Measurements from ENCODE around the gene ALDH2.
A peak's percentile ranks its signal among the peaks of the same experiment; 100 is the strongest.
"Not testable (repeated sequence)": the region's sequence is repeated elsewhere in the genome, so short reads cannot be mapped to it uniquely, and the experiment has no call there.

The ALDH2 gene

DNA sequence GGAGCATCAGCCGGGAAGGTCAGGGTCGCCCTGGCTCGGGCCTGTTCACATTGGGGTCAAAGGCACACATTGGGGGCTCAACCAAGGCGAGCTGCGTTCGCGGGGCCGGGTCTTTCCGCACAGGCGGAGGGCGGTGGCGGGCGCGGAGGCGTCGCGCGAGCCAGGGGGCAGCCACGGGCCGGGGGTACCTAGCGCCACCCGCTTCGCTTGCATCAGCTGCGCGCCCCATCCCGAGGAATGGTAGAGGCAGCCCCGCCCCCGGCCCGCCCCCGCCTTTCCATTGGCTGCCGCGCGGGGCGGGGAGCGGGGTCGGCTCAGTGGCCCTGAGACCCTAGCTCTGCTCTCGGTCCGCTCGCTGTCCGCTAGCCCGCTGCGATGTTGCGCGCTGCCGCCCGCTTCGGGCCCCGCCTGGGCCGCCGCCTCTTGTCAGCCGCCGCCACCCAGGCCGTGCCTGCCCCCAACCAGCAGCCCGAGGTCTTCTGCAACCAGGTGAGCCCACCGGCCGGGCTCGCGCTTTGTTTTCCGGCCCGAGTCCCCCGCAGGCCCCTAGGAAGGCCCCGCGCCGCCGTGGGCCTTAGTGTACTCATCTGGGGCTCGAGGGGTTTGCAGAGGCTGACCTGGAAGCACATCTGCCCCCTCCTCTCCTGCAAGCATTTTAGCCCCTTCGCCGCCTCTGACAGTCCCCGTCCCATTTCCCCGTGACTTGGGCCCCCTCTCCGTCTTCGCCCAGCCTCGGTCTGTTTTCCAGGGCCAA is at the start of gene ALDH2:
TSS of gene ALDH2 (plus strand) at position 326 of the 754 bp plus-strand sequence. CDS start at position 376, 50 bp downstream.
- peak in 1 of 3 donors; percentile 27 for DNase-seq (ENCODE audit: low read depth in 3 of 3)

DNA sequence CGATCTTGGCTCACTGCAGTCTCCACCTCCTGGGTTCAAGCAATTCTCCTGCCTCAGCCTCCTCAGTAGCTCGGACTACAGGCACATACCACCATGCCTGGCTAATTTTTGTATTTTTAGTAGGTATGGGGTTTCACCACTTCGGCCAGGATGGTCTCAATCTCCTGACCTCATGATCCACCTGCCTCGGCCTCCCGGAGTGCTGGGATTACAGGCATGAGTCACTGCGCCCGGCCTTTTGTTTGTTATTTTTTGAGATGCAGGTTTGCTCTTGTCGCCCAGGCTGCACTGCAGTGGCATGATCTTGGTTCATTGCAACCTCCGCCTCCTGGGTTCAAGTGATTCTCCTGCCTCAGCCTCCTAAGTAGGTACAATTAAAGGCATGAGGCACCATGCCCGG is 47.4 kb upstream of the ALDH2 start:
- DNase-seq (ENCODE audit: low read depth in 3 of 3), result not testable (repeated sequence)

DNA sequence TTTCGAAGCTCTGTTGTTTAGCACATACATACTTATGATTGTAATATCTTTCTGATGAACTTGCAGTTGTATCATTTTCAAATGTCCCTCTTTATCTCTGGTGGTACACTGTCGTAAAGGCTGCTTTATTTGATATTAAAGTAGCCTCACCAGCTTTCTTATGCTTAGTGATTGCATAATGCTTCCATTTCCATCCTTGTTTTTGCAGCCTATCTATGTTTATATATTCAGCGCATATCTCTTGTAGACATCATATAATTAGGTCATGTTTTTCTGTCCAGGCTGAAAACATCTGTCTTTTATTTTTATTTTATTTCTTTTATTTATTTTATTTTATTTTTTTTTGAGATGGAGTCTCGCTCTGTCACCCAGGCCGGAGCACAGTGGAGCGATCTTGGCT is 46.3 kb upstream of the ALDH2 start:
- no peak for DNase-seq (ENCODE audit: low read depth in 3 of 3)

DNA sequence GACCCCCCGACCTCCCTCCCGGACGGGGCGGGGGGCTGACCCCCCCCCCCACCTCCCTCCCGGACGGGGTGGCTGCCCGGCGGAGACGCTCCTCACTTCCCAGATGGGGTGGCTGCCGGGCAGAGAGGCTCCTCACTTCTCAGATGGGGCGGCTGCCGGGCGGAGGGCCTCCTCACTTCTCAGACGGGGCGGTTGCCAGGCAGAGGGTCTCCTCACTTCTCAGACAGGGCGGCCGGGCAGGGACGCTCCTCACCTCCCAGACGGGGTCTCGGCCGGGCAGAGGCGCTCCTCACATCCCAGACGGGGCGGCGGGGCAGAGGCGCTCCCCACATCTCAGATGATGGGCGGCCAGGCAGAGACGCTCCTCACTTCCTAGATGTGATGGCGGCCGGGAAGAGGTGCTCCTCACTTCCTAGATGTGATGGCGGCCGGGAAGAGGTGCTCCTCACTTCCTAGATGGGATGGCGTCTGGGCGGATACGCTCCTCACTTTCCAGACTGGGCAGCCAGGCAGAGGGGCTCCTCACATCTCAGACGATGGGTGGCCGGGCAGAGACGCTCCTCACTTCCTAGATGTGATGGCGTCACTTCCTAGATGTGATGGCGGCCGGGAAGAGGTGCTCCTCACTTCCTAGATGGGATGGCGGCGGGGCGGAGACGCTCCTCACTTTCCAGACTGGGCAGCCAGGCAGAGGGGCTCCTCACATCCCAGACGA is 42.9 kb upstream of the ALDH2 start:
- not testable (repeated sequence) for DNase-seq (ENCODE audit: low read depth in 3 of 3)

DNA sequence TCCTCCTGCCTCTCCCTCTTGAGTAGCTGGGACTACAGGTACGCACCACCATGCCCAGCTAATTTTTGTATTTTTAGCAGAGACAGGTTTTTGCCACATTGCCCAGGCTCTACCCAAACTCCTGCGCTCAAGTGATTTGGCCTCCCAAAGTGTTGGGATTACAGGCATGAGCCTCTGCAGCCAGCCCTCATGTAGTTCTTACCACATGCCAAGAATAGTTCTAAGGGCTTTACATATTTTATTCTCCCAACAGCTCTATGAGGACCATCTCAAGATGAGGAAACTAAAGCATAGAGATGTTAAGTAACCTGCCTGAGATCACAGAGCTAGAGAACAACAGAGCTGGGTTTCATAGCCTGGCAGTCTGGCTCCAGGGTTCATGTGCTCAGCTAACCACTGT is 37.9 kb upstream of the ALDH2 start:
- no peak for DNase-seq (ENCODE audit: low read depth in 3 of 3)

DNA sequence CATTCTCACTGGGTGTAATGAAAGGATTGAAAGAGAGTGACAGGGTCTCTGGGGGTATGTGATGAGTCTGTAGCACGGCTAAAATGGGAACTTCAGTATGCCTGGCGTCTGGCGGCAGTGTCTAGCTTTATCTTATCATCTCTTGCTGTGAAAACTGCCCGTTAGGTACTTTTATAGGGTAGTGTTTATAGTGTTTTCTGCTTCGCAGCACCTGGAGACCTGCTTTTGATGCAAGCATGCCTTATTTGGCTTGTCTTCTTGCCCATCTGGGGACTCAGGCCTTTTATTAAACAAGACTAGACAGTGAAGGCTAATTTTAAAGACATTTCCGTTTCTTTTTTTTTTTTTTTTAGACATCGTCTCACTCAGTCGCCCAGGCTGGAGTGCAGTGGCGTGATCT is 36.3 kb upstream of the ALDH2 start:
- DNase-seq (ENCODE audit: low read depth in 3 of 3), result no peak

DNA sequence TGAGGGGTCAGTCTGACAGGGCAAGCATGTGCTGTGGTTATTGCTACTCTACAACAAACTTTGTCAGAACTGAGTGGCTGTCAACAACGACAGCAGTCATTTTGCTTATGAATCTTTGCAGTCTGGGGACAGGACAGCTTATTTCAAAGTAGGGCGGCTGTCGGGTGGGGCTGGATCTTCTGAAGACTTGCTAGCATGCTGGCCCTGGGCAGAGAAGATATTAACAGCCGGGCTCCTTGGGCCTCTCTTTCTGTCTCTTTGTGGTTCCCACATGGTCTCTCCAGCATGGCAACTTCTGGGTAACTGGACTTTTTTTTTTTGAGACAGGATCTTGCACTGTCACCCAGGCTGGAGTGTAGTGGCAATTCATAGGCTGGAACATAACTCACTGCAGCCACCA is 33.9 kb upstream of the ALDH2 start:
- DNase-seq (ENCODE audit: low read depth in 3 of 3), result no peak

DNA sequence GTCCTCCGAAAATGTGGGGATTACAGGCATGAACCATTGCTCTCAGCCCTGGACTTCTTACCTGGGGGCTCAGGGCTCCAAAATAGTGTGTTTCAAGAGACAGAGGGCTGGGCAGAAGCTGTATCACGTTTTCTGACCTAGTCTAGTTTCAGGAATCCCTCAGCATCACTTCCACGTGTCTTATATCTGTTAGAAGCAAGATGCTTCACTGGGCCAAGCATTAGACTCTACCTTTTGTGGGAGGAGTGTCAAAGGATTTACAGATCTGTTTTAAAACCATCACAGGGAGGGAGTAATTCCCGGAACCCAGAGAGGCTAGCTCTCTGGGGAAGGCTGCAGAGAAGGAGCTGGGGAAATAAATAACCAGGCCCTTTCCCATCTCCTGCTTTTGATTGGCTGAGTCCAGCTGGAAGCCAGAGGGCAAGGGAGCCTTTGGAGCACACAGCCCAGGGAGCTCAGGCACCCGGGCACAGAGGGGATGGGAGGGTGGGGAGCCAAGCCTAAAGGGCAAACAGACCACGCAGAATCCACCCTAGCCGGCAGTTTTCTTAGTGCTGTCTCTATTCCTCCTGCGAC is 33.3 kb upstream of the ALDH2 start:
- no peak for DNase-seq (ENCODE audit: low read depth in 3 of 3)

DNA sequence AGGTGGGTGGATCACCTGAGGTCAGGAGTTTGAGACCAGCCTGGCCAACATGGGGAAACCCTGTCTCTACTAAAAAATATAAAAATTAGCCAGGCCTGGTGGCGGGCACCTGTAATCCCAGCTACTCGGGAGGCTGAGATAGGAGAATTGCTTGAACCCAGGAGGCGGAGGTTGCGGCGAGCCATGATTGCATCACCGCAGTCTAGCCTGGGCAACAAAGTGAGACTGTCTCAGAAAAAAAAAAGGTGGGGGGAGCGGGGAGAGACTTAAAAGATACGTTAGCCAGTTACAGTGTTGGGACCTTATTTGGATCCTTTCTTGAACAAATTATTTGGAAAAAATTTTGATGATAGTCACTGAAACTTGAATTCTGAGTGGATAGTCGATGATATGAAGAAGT is 27.2 kb upstream of the ALDH2 start:
- DNase-seq (ENCODE audit: low read depth in 3 of 3), result not testable (repeated sequence)

DNA sequence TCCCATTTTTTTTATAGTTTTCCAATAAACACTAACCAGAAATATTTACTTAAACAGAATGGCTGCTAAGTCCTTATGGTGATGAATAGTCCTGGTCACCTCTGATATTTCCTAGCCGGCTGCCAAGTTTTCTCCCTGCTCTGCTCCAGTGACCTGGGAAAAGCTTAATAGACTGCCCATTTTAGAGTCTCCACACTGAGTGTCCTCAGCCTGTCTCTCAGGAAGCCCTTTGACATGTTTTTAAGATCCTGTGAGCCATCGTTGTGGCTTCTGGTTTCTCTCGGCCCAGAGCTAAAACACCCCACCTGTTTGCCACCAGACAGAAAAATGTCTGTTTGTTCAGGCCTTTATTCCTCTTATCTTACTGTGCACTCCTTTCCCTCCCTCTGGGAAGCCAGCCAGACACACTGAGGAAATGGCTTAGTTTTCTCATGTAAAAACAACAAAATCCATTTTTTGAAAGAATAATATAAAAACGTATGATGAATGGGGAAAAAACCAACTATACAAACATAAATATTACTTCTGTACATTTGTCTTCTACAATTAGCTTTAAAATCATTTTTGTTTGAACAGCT is 25.4 kb upstream of the ALDH2 start:
- DNase-seq (ENCODE audit: low read depth in 3 of 3), result no peak

DNA sequence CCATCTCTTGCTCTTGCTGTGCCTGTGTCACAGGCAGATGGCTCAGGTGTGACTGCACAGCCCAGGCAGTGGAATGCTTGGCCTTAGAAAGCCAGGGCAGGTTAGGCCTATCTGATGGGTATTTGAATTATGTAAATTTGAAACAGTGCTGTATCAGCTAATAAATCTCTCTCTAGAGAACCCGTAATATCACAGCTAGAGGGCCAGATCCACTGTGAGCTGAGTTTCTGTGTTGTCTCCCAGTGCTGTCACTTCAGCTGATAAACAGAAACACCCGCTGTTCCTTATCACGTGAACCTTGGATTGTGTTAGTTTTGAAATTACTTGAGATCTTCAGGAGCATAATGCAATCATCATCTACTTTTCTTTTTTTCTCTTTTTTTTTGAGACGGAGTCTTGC is 21.5 kb upstream of the ALDH2 start:
- DNase-seq (ENCODE audit: low read depth in 3 of 3), result no peak

DNA sequence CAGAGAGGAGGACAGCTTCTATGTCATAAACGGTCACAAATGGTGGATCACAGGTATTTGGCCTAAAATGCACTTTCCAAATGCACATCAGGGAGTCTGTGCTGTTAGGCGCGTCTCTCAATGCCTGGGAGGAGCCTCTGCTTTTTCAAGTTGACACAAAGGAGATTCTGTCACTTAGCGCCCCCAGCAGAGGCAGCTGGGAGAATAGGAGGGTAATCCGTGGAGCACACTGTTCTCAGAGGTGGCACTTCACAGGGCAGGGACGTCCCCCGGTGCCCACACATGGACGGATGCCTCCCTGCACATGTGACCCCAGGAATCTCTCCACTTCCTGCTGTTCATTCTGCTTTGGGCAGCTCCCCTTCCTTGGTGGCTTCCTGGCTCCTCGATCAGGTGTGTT is 19.4 kb upstream of the ALDH2 start:
- DNase-seq (ENCODE audit: low read depth in 3 of 3), result no peak

DNA sequence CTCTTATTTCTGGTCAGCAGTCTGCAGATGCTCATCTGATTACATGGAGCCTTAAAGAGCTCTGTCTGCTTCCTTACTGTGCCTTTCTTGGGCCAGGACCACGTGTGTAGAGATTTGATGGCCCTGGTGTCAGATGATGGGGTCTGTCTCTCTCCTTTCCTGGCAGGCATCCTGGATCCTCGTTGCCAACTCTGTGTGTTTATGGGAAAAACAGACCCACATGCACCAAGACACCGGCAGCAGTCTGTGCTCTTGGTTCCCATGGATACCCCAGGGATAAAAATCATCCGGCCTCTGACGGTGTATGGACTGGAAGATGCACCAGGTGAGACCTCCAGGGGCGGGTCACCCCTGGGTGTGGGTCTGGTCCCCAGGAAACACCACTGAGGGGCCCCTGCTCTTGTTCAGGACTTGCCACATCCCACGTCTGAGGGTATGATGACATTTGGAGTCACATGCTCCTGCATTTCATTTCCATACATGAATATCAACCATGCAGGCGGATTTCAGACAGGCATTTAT is 18.5 kb upstream of the ALDH2 start:
- DNase-seq (ENCODE audit: low read depth in 3 of 3), result no peak

DNA sequence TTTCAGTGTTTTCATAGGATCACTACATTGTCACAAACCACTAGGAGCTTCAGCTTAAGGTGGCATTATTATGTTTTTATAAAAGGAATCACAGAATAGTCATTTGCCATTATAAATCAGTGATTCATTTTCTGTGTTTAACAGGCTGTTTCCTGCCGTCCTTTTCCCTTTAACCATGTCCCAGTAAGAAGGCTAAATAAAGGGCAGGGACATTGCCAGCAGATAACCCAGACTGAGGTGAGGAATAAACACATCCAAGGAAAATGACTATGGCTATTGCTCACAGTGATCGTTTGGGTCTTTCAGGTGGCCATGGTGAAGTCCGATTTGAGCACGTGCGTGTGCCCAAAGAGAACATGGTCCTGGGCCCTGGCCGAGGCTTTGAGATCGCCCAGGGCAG is 17.9 kb upstream of the ALDH2 start:
- no peak for DNase-seq (ENCODE audit: low read depth in 3 of 3)

DNA sequence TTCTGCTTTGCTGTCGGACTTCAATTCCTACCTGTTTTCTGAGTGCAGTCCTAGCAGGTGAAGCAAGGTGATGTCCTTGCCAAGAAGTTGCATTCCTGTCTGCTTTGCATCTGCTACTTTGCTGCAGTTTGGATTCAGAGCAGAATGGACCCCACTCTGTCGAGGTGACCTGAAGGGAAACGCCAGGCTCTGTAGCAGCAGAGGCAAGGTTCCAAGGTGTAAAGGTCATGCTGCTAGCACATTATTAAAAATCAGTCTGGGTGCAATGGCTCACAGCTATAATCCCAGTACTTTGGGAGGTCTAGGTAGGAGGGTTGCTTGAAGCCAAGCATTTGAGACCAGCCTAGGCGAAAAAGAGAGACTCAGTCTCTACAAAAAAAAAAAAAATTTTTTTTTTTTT is 17.3 kb upstream of the ALDH2 start:
- no peak for DNase-seq (ENCODE audit: low read depth in 3 of 3)

DNA sequence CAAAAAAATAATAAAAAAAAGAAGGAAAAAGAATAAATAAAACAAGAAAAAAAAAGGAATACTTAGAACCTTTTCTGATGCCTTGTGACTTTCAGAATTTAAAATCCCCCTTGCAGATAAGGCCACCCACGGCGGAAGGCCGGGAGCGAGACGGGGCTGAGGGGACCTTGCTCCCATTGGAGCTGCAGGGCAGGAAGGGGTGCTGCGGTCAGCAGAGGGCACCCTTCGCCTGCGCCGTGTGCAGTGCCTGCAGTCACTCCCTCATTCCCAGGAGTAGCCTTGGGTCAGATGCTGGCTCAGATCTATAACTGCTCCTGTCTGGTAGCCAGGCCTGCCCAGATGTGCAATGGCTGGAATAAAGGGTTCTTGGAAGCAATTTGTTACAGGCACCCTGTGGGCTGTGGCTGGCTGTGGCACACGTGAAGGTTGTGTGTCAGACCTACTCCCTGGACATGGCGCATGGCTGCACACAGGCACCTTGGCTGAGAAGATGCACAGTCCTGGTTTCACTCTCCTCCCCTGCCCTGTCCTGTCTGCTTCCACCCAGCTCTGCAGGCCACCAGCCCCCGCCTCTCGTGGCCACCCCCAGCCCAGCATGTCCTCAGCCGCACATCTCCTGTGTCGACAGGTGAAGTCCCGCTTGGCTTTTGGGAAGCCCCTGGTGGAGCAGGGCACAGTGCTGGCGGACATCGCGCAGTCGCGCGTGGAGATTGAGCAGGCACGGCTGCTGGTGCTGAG is 13.4 kb upstream of the ALDH2 start:
- no peak for DNase-seq (ENCODE audit: low read depth in 3 of 3)

DNA sequence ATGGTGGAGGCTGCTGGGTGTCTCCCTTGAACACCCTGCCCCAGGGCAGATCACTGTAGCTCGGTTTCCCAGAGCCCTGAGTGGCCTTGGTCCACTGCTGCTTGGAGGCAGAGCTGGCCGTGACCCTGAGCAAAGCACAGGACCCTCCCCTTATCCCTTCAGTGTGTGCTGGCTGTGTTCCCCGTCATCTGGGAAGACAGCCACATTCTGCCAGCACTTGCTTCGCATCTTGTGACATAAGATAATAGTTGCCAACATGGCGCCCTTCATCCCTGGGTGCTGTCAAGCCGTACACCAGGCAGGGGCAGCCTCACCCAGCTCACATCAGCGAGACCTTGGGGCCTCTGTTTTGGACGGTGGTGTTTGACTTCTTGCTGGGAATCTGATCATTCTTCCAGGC is 12.1 kb upstream of the ALDH2 start:
- DNase-seq (ENCODE audit: low read depth in 3 of 3), result no peak

DNA sequence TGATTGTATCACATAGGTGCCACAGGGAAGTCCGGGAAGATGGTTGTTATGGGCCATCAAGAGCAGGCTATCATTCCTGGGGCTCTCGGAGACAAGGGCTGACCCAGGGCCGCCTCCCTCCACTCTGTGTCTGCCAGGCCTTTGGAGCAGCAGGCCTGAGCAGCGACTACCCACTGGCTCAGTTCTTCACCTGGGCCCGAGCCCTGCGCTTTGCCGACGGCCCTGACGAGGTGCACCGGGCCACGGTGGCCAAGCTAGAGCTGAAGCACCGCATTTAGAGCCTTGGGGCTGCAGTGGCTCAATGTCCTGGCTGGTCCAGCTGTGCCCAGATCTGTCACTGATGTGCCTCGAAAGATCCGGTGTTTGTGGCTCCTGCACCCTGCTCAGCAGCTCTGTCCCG is 10.5 kb upstream of the ALDH2 start:
- DNase-seq (ENCODE audit: low read depth in 3 of 3), result no peak

DNA sequence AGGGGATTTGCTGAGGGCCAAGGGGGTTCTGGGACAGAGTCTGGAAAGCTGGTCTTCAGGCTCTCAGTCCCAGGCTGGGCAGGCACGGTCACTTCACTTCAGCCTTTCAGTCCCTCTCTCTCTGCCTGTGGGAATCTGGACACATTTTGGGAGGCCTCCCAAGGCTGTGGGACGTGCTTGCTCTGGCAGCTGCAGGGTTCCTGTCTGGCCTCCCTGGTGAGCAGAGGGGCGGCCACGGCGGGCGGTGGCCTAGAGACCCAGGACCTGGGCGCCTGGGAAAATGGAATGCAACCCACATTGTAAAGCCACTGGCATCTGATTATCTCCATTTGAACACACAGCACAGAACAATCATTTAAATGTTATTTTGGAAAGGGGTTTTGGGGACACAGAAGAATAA is 10.1 kb upstream of the ALDH2 start:
- no peak for DNase-seq (ENCODE audit: low read depth in 3 of 3)

DNA sequence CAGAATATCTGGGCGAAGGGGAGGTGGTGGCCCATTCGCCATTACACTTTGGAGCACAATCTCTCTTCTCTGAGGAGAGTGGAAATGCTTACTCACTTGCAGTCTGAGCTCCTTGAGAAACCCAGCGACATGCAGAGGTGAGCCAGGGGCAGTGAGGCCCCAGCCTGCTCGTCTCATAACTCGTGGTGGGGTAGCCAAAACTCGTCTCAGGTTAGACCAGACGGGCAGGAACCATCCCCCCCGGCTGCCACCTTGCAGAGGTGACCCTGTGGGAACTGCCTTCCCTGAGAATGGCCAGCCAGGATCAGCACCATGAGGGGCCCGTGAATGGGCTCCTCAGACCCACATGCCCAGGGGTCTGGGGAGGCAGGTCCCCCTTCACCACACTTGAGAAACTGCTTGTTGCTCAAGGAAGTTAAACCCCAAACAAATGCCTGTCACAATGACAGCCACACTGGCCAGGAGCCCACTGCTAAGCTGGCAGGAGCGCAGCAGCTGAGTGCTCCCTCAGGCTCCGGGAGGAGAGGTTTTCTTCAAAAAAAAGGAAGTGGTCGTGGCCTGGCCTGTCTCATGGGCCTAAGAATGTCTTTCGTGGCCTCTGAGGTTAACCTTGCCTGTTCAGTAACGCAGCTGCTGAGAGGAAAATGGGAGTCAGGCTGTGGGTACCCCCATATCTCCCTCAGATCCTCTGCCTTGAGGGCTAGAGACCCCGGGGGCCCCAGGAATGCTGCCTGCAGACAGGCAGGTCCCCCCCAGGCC is 9.2 kb upstream of the ALDH2 start:
- no peak for DNase-seq (ENCODE audit: low read depth in 3 of 3)

DNA sequence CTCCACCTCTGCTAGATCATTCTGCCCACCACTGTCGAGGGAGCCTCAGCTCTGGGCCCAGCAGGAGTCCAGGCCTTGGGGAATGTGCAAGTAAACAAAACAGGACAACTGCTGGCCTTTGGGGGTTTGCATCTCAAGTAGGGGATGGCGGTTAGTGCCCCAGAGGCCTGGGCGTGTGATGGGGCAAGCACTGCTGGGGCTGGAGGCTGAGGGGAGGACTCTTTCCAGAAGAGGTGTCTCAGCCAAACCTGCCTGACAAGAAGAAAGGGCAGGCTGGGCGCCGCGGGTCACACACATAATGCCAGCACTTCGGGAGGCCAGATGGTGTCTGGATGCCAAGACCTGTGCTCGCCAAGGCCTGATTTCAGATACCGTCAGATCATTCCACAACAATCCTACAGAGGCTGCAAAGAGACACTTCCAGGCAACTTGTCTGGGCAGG is 8.6 kb upstream of the ALDH2 start:
- no peak for DNase-seq (ENCODE audit: low read depth in 3 of 3)
